Loucy (cell line): ENCODE results near the gene KCNH2.

Experiments used
- CTCF ChIP-seq: fragments of 200-600 bp; sonication (generic); conservative IDR thresholded peaks from 2 replicates; pipeline ENCODE4 v1.5.1; 2014; ENCODE audit warnings: mild to moderate bottlenecking, antibody characterized with exemption, low read length
- EZH2phosphoT487 ChIP-seq: fragments of 200-600 bp; IDR thresholded peaks from 2 replicates; pipeline ENCODE4 v1.6.1; 2018; ENCODE audit warnings: antibody characterized with exemption, mild to moderate bottlenecking, moderate library complexity, borderline replicate concordance

GRCh38 chr7:151015967-151016366 lies 37.8 kb upstream of the KCNH2 start:
- TF ChIP-seq CTCF (no peak), EZH2phosphoT487 (no peak)
